PC-3 (cell line): ENCODE results near the gene UCK2. TPM values are rescaled to one million over a fixed set of nuclear protein-coding genes. Genes with fewer than 3 reads are reported as not detected.

Experiments
- ATAC-seq: fragments of 200-7000 bp; cut with Tn5 transposase; 2 replicates; pipeline ENCODE4 v1.9.1; 2020; ENCODE audit warnings: mild to moderate bottlenecking, moderate library complexity
- BruUV-seq: library from RNA; stranded (reverse); fragments of 400-500 nt; replicated peaks from 2 replicates; lab custom pipeline; 2021; lab: Mats Ljungman, UMichigan
- CTCF ChIA-PET: fragments of 300-600 bp; sonication (Branson Sonifier 250); formaldehyde crosslinking; loops from one replicate; lab custom pipeline; 2022; ENCODE audit warnings: antibody characterized with exemption; lab: Charles Lee
- POLR2A ChIA-PET: fragments of 300-600 bp; sonication (Branson Sonifier 250); formaldehyde crosslinking; loops from one replicate; lab custom pipeline; 2022; ENCODE audit warnings: antibody characterized with exemption; ENCODE audit not compliant: unreplicated experiment; lab: Charles Lee
- DNase-seq: peaks from one replicate; pipeline ENCODE4 v3.0.0-alpha.2; 2015
- H2AFZ ChIP-seq: fragments of 300-600 bp; sonication (generic); 2 replicates; pipeline ENCODE4 v1.6.0; 2016; ENCODE audit warnings: antibody characterized with exemption, low read length
- H3F3A ChIP-seq: fragments of 300-600 bp; sonication (generic); one replicate; pipeline ENCODE4 v1.6.0; 2017; ENCODE audit warnings: antibody characterized with exemption, low read length, control low read depth, mild to moderate bottlenecking; ENCODE audit not compliant: unreplicated experiment
- H3K27ac ChIP-seq: fragments of 300-600 bp; sonication (generic); 2 replicates; pipeline ENCODE4 v1.5.1; 2016; ENCODE audit warnings: mild to moderate bottlenecking, low read length
- H3K27me3 ChIP-seq: fragments of 300-600 bp; sonication (generic); 2 replicates; pipeline ENCODE4 v1.6.1; 2016; ENCODE audit warnings: low read length, mixed read lengths
- H3K36me3 ChIP-seq: fragments of 300-600 bp; sonication (generic); 2 replicates; pipeline ENCODE4 v1.6.1; 2016; ENCODE audit warnings: low read depth, mixed run types, low read length, mixed read lengths
- H3K4me1 ChIP-seq: fragments of 300-600 bp; sonication (generic); 2 replicates; pipeline ENCODE4 v1.5.1; 2016; ENCODE audit warnings: low read length; ENCODE audit not compliant: insufficient read depth
- H3K4me2 ChIP-seq: fragments of 300-600 bp; sonication (generic); 2 replicates; pipeline ENCODE4 v1.6.0; 2016; ENCODE audit warnings: low read length
- H3K4me3 ChIP-seq: fragments of 300-600 bp; sonication (generic); 2 replicates; pipeline ENCODE4 v1.5.1; 2016; ENCODE audit warnings: mild to moderate bottlenecking, low read length, mixed read lengths
- H3K79me2 ChIP-seq: fragments of 300-600 bp; sonication (generic); 2 replicates; pipeline ENCODE4 v1.6.1; 2017; ENCODE audit warnings: low read length, mixed read lengths
- H3K9ac ChIP-seq: fragments of 300-600 bp; sonication (generic); 2 replicates; pipeline ENCODE4 v1.6.0; 2016; ENCODE audit warnings: mild to moderate bottlenecking, low read length
- H3K9me2 ChIP-seq: fragments of 300-600 bp; sonication (generic); replicated peaks from 2 replicates; pipeline ENCODE4 v1.6.1; 2016; ENCODE audit warnings: mixed run types, low read length, mixed read lengths
- H3K9me3 ChIP-seq: fragments of 300-600 bp; sonication (generic); 2 replicates; pipeline ENCODE4 v1.6.1; 2016; ENCODE audit warnings: low read length, mixed read lengths
- H4K20me1 ChIP-seq: fragments of 300-600 bp; sonication (generic); 2 replicates; pipeline ENCODE4 v1.6.1; 2016; ENCODE audit warnings: low read length, mixed read lengths
- EZH2 ChIP-seq: fragments of 300-600 bp; sonication (generic); IDR thresholded peaks from one replicate; pipeline ENCODE4 v1.6.1; 2017; ENCODE audit warnings: antibody characterized with exemption, mild to moderate bottlenecking, low read length; ENCODE audit not compliant: unreplicated experiment
- EZH2phosphoT487 ChIP-seq: fragments of 300-600 bp; sonication (generic); IDR thresholded peaks from 2 replicates; pipeline ENCODE4 v1.6.1; 2018; ENCODE audit warnings: mild to moderate bottlenecking, antibody characterized with exemption, low read length, borderline replicate concordance
- intact Hi-C: fragments of 100-400 bp; cut with micrococcal nuclease; formaldehyde crosslinking; loops from 2 replicates; pipeline ENCODE4 v1.9.0; 2023
- total RNA-seq: library from RNA; depleted of rRNA; stranded (reverse); fragments of >200 nt; gene quantifications from 2 replicates; pipeline ENCODE4 v1.2.3, GENCODE V29; 2014
- TF ChIP-seq, protein P1 (sequence below): fragments of 300-600 bp; sonication (generic); conservative IDR thresholded peaks from 2 replicates; pipeline ENCODE4 v1.5.1; 2017; ENCODE audit warnings: antibody characterized with exemption, low read depth, mild to moderate bottlenecking, low read length

The UCK2 gene
- total RNA-seq, 1 experiment from 2014 or later: 193 TPM

DNA sequence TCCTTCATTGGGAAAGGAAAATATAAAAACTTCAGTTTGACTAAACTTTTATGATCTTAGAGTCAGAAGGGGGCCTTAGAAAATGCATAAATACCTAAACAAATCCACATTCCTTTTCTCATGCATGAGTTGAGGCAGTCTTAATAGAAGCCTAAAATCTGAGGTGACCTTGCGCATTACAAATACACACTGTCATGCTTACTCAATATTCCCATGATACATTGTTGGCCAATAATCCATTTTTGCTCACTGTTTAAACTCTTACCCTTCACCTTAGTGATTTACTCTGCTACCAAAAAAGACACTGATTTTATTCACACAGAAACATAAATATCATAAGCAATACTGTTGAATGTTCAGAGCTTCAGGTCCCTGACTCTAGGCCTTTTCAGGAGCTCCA, 39.7 kb upstream of the UCK2 start:
- no peak overlapping the region for H3K4me3 ChIP-seq
- ChIA-PET POLR2A (no interaction called here), CTCF (no interaction called here)
- no peaks in the 10 kb centered on the region for H3K4me1 ChIP-seq
- H3K79me2 ChIP-seq: no peaks in the 10 kb centered on the region
- no peaks in the 10 kb centered on the region for H4K20me1 ChIP-seq
- no peak overlapping the region for H2AFZ ChIP-seq
- TF ChIP-seq, protein P1, sequence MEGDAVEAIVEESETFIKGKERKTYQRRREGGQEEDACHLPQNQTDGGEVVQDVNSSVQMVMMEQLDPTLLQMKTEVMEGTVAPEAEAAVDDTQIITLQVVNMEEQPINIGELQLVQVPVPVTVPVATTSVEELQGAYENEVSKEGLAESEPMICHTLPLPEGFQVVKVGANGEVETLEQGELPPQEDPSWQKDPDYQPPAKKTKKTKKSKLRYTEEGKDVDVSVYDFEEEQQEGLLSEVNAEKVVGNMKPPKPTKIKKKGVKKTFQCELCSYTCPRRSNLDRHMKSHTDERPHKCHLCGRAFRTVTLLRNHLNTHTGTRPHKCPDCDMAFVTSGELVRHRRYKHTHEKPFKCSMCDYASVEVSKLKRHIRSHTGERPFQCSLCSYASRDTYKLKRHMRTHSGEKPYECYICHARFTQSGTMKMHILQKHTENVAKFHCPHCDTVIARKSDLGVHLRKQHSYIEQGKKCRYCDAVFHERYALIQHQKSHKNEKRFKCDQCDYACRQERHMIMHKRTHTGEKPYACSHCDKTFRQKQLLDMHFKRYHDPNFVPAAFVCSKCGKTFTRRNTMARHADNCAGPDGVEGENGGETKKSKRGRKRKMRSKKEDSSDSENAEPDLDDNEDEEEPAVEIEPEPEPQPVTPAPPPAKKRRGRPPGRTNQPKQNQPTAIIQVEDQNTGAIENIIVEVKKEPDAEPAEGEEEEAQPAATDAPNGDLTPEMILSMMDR: no peak
- no peak for TF ChIP-seq EZH2phosphoT487
- no peak for TF ChIP-seq EZH2
- no TSS peak for BruUV-seq
- no peaks in the 10 kb centered on the region; the same call in 1 of the 2 replicates for H3K36me3 ChIP-seq
- H3K4me2 ChIP-seq: no peak overlapping the region
- no peaks in the 10 kb centered on the region for H3K9me3 ChIP-seq
- DNase-seq (no peak), ATAC-seq (no peak)
- no peaks in the 10 kb centered on the region for H3F3A ChIP-seq
- H3K9ac ChIP-seq: no peak overlapping the region
- H3K27me3 ChIP-seq: no peaks in the 10 kb centered on the region
- no peaks in the 10 kb centered on the region for H3K9me2 ChIP-seq
- H3K27ac ChIP-seq: no peak overlapping the region
- intact Hi-C loops: no loop called here

DNA sequence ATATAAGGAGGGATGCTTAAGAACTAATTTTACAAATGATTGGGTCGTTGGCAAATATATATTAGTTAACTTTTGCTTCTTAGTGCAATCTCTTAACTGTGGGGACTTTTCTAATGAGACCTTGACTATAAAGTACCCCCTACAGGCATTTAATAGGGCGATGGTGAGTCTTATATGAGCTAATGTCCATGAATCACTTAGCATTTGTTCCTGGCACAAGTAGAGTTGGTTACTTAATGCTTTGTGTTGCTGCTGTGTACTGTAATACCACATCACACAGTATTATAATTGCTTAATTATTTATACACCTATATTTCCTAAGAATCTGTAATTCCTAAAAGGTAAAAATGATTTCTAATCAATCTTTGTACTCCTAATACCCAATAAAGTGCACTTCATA, 33.5 kb upstream of the UCK2 start:
- Histone ChIP-seq H3F3A (no peaks in the 10 kb centered on the region), H3K4me2 (no peak overlapping the region), H2AFZ (no peak overlapping the region), H3K27me3 (no peaks in the 10 kb centered on the region), H3K9me3 (no peaks in the 10 kb centered on the region), H3K9ac (no peak overlapping the region), H4K20me1 (no peaks in the 10 kb centered on the region), H3K4me3 (no peak overlapping the region), H3K4me1 (no peaks in the 10 kb centered on the region), H3K9me2 (no peaks in the 10 kb centered on the region), H3K27ac (no peak overlapping the region), H3K79me2 (no peaks in the 10 kb centered on the region), H3K36me3 (no peaks in the 10 kb centered on the region)
- DNase-seq (peak; percentile 28), ATAC-seq (peak; percentile 15; the same call in 1 of the 2 replicates)
- ChIA-PET POLR2A (no interaction called here), CTCF (no interaction called here)
- no TSS peak for BruUV-seq
- TF ChIP-seq EZH2: no peak
- no peak for TF ChIP-seq EZH2phosphoT487
- TF ChIP-seq, protein P1: no peak
- intact Hi-C loops: no loop called here

DNA sequence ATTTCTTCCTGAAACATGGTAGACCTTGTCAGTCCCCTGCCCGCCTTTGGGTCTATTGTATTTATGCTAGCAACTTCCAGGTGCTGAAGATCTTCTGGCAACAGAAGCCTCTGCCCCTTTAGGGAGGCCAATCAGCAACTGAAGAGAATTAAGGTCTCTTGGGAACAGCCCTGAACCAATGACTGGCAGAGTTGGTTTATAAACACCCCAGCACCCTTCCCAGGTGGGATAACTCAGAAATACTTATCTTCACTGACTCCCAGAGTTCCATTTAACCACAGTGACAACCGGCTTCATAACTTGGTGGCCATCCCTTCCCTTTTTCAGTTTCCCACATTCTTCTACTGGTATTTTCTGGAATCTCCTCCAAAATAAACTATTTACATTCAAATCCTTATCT, 31.5 kb upstream of the UCK2 start:
- TF ChIP-seq, protein P1: no peak
- TF ChIP-seq EZH2 (no peak), EZH2phosphoT487 (no peak)
- POLR2A ChIA-PET: no interaction called here
- no peak for ATAC-seq

More for the DNA sequence above, 31.5 kb upstream of the UCK2 start:
- H3K4me1 ChIP-seq: no peaks in the 10 kb centered on the region
- H3F3A ChIP-seq: no peaks in the 10 kb centered on the region
- no peaks in the 10 kb centered on the region for H3K9me3 ChIP-seq
- no peaks in the 10 kb centered on the region for H3K79me2 ChIP-seq
- no peak for DNase-seq
- H3K9me2 ChIP-seq: no peaks in the 10 kb centered on the region
- intact Hi-C loops: no loop called here
- H2AFZ ChIP-seq: no peak overlapping the region
- no TSS peak for BruUV-seq
- CTCF ChIA-PET: no interaction called here
- H3K9ac ChIP-seq: no peak overlapping the region
- no peak overlapping the region for H3K4me3 ChIP-seq
- H4K20me1 ChIP-seq: no peaks in the 10 kb centered on the region
- H3K36me3 ChIP-seq: no peaks in the 10 kb centered on the region
- no peaks in the 10 kb centered on the region for H3K27me3 ChIP-seq
- H3K27ac ChIP-seq: no peak overlapping the region
- no peak overlapping the region for H3K4me2 ChIP-seq
